HEK293 (cell line): ENCODE data around the gene KDR.

Experiments
- ATF2 ChIP-seq: fragments of 450-650 bp; formaldehyde crosslinking; IDR thresholded peaks from 2 replicates; pipeline ENCODE4 v1.5.1; 2016; ENCODE audit warnings: missing biosample characterization, missing genetic modification characterization, low read depth
- CTCF ChIP-seq: fragments of 450-650 bp; formaldehyde crosslinking; IDR thresholded peaks from 2 replicates; pipeline ENCODE4 v1.5.1; 2016; ENCODE audit warnings: missing biosample characterization, missing genetic modification characterization
- PRDM10 ChIP-seq: fragments of 450-650 bp; formaldehyde crosslinking; IDR thresholded peaks from 2 replicates; pipeline ENCODE4 v1.5.1; 2016; ENCODE audit warnings: missing biosample characterization, missing genetic modification characterization
- TRIM28 ChIP-seq: IDR thresholded peaks from 2 replicates; pipeline ENCODE4 v1.6.1; 2011; ENCODE audit warnings: low read length, control low read depth, borderline replicate concordance
- ZNF362 ChIP-seq: fragments of 450-650 bp; formaldehyde crosslinking; IDR thresholded peaks from 2 replicates; pipeline ENCODE4 v1.5.1; 2016; ENCODE audit warnings: missing biosample characterization, missing genetic modification characterization
- ZNF610 ChIP-seq: fragments of 450-650 bp; formaldehyde crosslinking; IDR thresholded peaks from 2 replicates; pipeline ENCODE4 v1.5.1; 2016; ENCODE audit warnings: missing biosample characterization, missing genetic modification characterization, borderline replicate concordance

- no peak for TF ChIP-seq ATF2 (tag by site-specific recombination)
- TF ChIP-seq ZNF362 (tag by site-specific recombination): no peak
- TF ChIP-seq CTCF (tag by site-specific recombination): no peak
- no peak for TF ChIP-seq PRDM10 (tag by site-specific recombination)
- TF ChIP-seq ZNF610 (tag by site-specific recombination): no peak
- TF ChIP-seq TRIM28: no peak
Observed at GRCh38 chr4:55117511-55117910, 7.9 kb downstream of the KDR start.
